HG02943 (cell line): Measurements from ENCODE around the gene EP300.

Source experiments
- ATAC-seq: cut with Tn5 transposase; IDR thresholded peaks from one replicate; pipeline ENCODE4 v1.9.1; 2021; ENCODE audit warnings: mild to moderate bottlenecking, low read depth, moderate library complexity; ENCODE audit not compliant: unreplicated experiment

Gene EP300

DNA sequence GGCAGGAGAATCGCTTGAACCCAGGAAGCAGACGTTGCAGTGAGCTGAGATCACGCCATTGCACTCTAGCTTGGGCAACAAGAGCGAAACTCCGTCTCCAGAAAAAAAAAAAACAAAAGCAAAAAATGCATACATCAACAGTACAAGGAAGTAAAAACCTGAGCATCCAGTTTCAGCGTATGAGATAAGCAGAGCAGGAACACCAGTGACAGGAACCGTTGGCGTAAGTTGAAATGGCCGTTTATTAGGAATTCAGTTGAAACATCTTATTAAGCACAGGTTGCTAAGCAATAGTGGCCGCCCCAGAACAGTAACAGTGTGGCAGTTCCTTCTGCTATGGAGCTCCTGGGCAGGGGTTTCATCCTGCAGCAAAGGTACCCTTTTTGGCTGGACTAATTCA, 108.7 kb downstream of the EP300 start:
- ATAC-seq = no peak

DNA sequence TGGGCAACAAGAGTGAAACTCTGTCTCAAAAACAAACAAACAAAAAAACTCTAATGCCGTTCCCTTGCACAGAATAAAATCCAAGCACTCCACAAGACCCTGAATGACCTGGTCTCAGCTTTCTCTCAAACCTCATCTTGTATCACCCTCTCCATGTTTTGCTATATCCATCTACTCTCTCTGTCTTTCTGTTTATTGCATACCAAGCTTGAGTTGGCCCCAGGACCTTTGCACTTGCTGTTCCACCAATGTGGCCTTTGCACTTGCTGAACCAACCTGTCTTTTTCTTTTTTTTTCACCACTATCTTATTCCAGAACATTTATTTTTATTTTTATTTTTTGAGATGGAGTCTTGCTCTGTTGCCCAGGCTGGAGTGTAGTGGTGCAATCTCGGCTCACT, 110.7 kb downstream of the EP300 start:
- ATAC-seq = no peak

DNA sequence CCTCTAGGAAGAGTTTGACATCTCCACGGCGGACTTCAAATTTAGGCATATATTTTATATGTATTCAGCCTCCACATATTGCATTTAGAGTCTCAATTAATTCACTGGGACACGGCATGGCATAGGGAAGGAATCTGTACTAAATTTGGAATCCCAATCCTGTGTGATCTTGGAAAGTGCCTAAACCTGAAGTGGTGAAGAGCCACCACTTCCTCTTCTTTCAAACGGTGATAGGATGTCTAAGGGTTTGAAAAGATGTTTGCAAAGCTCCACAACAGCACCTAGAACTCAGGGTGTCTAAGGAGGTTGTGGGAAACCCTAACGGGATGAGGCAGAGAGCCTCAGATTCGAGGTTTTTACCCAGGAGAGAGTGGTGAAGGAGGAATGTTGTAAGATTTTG, 111.7 kb downstream of the EP300 start:
- ATAC-seq = no peak

DNA sequence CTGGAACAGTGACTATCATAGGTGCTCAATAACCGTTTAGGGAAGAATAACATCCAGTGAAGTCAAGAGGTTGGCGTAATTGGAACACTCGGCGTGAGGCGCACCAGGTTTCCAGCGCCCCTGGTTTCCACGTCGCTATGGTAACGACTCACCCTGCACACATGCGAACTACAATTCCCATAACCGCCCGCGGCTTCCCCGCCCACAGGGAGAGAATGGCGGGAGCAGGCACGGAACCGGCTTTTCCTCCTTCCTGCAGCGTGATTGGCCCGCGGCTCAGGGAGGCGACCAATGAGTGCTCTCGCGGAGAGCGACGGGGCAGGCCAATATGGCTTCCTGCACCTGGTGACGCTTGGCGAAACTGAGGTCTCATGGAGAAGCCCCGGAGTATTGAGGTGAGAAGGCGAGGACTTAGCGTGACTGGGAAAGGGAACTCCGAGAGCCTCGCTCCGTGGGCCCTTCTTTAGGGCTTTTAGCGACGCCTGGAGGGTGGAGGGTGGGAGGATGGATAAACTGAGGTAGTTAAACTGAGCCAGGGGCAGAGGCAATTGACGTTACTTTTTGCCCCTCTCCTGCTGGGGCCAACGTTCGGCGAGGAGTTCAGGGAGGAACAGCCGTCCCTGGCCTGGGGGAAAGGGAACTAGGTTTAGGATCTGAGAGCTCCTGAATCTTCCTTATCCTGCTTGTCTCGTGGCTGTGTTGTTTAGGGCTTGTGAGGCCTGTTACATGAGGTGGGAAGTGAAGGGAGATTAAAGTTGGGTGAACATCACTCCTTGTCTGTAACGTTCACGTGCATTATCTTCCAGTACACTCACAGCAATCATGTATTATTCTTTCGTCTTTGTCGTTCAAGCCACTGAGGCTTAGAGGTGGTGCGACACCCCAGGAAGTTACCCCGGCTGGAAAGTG, 112.9 kb downstream of the EP300 start, which contains the start of gene L3MBTL2:
Gene L3MBTL2 (plus strand): TSS at position 321 of the 909 bp plus-strand sequence. CDS start 51 bp downstream, at position 372.
- peak; percentile 95 for ATAC-seq

- no peak for ATAC-seq
Observed at GRCh38 chr22:41206719-41207118, 114.3 kb downstream of the EP300 start.

DNA sequence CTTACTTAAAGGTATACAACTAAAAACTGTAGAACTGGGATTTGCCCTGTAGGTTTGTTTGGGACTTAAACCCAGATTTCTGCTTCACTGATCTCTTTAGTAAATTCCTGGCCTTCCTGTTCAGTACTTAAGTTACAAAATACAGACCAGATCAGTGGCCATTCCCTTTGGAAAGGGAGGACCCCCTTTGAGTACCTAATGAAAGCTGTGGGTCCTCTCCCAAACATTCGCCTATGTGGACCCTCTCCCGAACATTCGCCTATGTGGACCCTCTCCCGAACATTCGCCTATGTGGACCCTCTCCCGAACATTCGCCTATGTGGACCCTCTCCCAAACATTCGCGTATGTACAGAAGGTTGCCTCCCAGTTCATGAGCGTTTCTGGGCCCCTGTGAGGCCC, 123.0 kb downstream of the EP300 start:
- no peak for ATAC-seq

DNA sequence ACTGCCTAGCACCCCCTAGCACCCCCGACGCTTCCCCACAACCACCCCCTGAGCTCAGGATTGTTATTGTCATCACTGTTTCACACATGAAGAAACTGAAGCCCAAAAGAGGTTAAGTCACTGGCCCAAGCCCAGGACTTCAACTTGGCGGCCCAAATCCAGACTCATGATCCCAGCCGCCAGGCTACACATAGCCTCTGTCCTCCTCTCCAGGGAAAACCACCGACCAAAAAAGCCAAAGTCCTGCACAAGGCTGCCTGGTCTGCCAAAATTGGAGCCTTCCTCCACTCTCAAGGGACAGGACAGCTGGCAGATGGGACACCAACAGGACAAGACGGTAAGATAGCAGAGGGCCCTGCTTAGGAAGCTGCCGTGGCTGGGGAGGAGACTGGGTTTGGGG, 123.5 kb downstream of the EP300 start:
- ATAC-seq = no peak

- ATAC-seq = no peak
Observed at GRCh38 chr22:41216984-41217383, 124.6 kb downstream of the EP300 start.

DNA sequence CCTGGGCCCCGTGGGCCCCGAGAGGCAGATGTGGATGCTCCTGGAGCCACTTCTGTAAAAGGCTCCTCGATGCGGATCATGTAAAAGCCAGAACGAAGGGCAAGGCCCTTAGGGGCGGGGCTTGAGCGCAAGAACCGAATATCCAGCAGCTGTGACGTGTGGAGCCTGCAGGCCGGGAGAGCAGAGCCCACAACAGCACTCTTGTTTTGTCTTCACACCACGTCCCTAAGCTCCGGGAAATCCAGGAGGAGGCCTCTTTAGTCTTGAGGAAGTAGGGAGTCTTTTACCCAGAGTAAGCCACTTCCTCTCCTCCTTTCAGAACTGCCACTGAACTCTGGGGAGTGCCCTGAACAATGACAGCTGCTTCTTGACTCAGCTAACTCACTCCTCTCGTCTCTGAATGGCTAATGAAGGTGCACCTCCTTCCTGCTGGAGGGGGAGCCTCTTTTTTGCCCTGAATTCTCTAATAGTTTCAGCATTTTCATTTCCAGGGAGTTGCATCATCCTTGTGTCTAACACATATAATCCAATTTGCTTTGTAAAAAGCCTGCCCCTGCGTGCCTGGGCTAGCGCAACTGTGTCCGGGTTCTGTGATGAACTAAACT, 125.3 kb downstream of the EP300 start:
- ATAC-seq = no peak

GRCh38 chr22:41222846-41223507, 130.6 kb downstream of the EP300 start:
- no peak for ATAC-seq

DNA sequence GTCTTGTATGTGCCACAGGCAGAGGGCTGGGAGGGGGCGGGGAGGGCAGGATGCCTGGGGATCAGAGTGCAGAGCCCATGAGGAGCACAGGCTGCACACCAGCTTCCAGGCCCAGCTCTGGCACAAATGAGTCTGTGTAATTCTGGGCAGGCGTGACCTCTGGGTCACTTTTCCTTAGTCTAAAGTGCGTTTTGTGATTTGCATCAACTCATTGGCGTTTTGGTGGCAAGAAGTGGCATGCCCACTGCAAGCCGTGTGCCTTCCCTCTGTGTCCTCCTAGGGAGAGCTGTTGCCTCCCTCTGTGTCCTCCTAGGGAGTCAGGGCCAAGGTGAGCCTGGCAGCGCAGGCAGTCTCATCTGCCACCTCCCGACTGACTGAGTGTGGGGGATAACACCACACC, 131.1 kb downstream of the EP300 start:
- no peak for ATAC-seq

DNA sequence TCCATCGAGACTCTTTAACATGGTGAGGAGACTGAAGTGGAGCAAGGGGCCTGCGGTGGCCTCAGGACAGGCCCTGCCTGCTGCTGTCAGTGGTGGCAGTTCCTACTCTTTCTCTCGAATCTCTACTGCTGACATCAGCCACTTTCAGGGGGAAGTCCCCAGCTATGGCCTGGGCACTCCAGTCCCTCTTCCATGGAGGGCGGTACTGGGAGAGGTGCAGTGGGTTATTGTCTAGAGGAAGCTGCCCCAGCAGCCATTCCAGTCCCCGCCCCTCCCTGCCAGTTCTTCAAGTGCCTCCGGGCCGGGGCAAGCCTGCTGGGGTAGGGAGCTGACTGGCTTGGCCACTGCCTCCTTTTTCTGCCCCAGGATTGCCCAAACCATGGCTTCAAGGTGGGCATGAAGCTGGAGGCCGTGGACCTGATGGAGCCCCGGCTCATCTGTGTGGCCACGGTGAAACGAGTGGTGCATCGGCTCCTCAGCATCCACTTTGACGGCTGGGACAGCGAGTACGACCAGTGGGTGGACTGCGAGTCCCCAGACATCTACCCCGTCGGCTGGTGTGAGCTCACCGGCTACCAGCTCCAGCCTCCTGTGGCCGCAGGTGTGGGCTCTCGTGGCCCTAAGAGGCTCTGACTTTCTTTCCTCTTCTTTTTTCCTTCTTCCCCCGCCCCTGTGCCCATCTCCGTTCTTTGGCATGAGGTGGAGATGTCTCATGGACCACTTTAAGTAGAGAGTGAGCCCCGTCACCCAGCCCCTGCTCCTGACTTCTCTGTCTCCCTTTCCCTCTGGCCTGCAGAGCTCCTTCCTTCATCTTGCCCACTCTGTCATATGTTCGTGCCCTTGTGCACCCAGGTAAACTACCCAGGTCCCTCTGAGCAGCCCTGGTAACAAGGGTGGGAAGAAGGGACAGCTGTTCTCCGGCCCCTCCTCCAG, 134.6 kb downstream of the EP300 start:
- ATAC-seq = no peak

DNA sequence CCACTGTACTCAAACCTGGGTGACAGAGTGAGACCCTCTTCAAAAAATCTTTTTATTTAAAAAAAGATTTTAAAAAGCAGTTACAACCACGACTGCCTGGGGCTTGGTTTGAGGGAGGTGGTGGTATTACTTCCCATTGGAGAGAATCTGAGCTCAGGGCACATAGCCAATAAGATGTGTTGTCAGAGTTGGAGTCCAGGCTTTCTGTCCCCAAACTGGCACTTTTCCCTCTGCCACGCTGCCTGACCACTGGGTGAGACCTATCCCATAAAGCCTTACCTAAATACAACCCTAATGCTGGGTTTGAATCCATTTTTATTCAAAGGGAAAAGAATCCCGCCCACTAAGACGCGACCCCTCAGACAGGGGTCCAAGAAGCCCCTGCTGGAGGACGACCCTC, 136.8 kb downstream of the EP300 start:
- ATAC-seq = no peak
